Epithelial cell of proximal tubule (primary cell): Measurements from ENCODE around the gene RPP25. TPM values are rescaled to one million over a fixed set of nuclear protein-coding genes. Genes with fewer than 3 reads are reported as not detected.
A peak's percentile ranks its signal among the peaks of the same experiment; 100 is the strongest.

Experiments used
- DNase-seq: peaks from one replicate; pipeline ENCODE4 v3.0.0-alpha.2; 2011; ENCODE audit warnings: low read depth
- H3K4me3 ChIP-seq: 2 replicates; pipeline ENCODE4 v1.5.1; 2011; ENCODE audit warnings: low read depth, mild to moderate bottlenecking, low read length
- CTCF ChIP-seq: conservative IDR thresholded peaks from 2 replicates; pipeline ENCODE4 v1.5.1; 2012; ENCODE audit warnings: low read depth, mild to moderate bottlenecking, low read length
- total RNA-seq: library from RNA; depleted of rRNA; stranded (reverse); fragments of >200 nt; gene quantifications from 2 replicates; pipeline ENCODE4 v1.2.3, GENCODE V29; 2015

RPP25 gene
- total RNA-seq, 1 donor from 2014 or later = 6.1 TPM

GRCh38 chr15:74959586-74959939 lies 3.0 kb upstream of the RPP25 start:
- no peak overlapping the region for H3K4me3 ChIP-seq
- no peak for DNase-seq
- no peak for TF ChIP-seq CTCF

GRCh38 chr15:74958908-74959585 lies 2.5 kb upstream of the RPP25 start:
- TF ChIP-seq CTCF = no peak
- DNase-seq = no peak
- peak overlapping the region; percentile 64 for H3K4me3 ChIP-seq

- DNase-seq = no peak
- TF ChIP-seq CTCF = peak; percentile 21
- H3K4me3 ChIP-seq = peak overlapping the region; percentile 64
Observed at GRCh38 chr15:74958320-74958907, 1.8 kb upstream of the RPP25 start.

- peak overlapping the region; percentile 64 for H3K4me3 ChIP-seq
- DNase-seq = no peak
- TF ChIP-seq CTCF = no peak
Observed at GRCh38 chr15:74957476-74958035, 984 bp upstream of the RPP25 start.

GRCh38 chr15:74955796-74956647 lies 550 bp downstream of the RPP25 start:
- DNase-seq = no peak
- peak overlapping the region; percentile 64 for H3K4me3 ChIP-seq
- peak; percentile 47 for TF ChIP-seq CTCF

GRCh38 chr15:74955017-74955416 lies 1.6 kb downstream of the RPP25 start:
- DNase-seq = no peak
- no peak for TF ChIP-seq CTCF
- peak overlapping the region; percentile 64 for H3K4me3 ChIP-seq
